B cell (primary cell): ENCODE results near the gene PLA2G6. TPM values are rescaled to one million over a fixed set of nuclear protein-coding genes. Genes with fewer than 3 reads are reported as not detected.

Source experiments
- ATAC-seq: fragments of 200-7000 bp; cut with Tn5 transposase; one replicate; pipeline ENCODE4 v1.10.0; 2021; ENCODE audit warnings: low read depth, mild to moderate bottlenecking, moderate number of reproducible peaks, moderate library complexity
- CTCF ChIA-PET: fragments of 350-600 bp; sonication (Branson Sonifier 250); formaldehyde crosslinking; loops from one replicate; lab custom pipeline; 2021; ENCODE audit warnings: antibody characterized with exemption, inconsistent platforms; lab: Charles Lee
- POLR2A ChIA-PET: fragments of 350-600 bp; sonication (Branson Sonifier 250); formaldehyde crosslinking; loops from one replicate; lab custom pipeline; 2021; ENCODE audit warnings: antibody characterized with exemption; lab: Charles Lee
- DNase-seq: peaks from one replicate; pipeline ENCODE4 v3.0.0; 2013
- H2AFZ ChIP-seq: 2 replicates; pipeline ENCODE4 v1.6.1; 2012; ENCODE audit warnings: mild to moderate bottlenecking, low read depth, low read length; ENCODE audit not compliant: insufficient read depth, poor library complexity, severe bottlenecking
- H3K27ac ChIP-seq, 2 donors: 1 replicate in 1 of 2; 2 replicates in 1 of 2; pipeline ENCODE4 v1.5.1; 2012 to 2013; ENCODE audit warnings: low read length in 2 of 2, mild to moderate bottlenecking in 2 of 2, moderate library complexity in 1 of 2
- H3K27me3 ChIP-seq, 4 experiments: fragments of 200-600 bp in 1 of 4; sonication (generic) in 1 of 4; replicated peaks in 1 of 4; 1 replicate in 2 of 4; 2 replicates in 2 of 4; pipeline versions ENCODE4 v1.6.1 to v1.7.0; 2013 to 2016; ENCODE audit warnings: low read length in 3 of 4, mild to moderate bottlenecking in 2 of 4, mixed read lengths in 1 of 4, moderate library complexity in 1 of 4; ENCODE audit not compliant: insufficient read depth in 4 of 4, control insufficient read depth in 3 of 4; ENCODE audit errors: control extremely low read depth in 1 of 4
- H3K36me3 ChIP-seq, 2 experiments: replicated peaks in 1 of 2; 1 replicate in 1 of 2; 2 replicates in 1 of 2; pipeline versions ENCODE4 v1.6.1 to v1.7.1; 2013; ENCODE audit warnings: low read length in 1 of 2; ENCODE audit not compliant: insufficient read depth in 2 of 2, control insufficient read depth in 1 of 2; ENCODE audit errors: control extremely low read depth in 1 of 2, extremely low read depth in 1 of 2
- H3K4me1 ChIP-seq, 2 donors: fragments of 200-600 bp in 1 of 2; sonication (generic) in 1 of 2; 1 replicate in 1 of 2; 2 replicates in 1 of 2; pipeline versions ENCODE4 v1.5.1 to v1.6.1; 2013 to 2017; ENCODE audit warnings: low read length in 2 of 2; ENCODE audit not compliant: control insufficient read depth in 2 of 2, insufficient read depth in 2 of 2
- H3K4me2 ChIP-seq: replicated peaks from 2 replicates; pipeline ENCODE3; 2012; ENCODE audit warnings: mild to moderate bottlenecking, low read depth, low read length; ENCODE audit not compliant: poor library complexity, severe bottlenecking
- H3K4me3 ChIP-seq, 5 experiments: fragments of 200-600 bp in 1 of 5; sonication (generic) in 1 of 5; 1 replicate in 3 of 5; 2 replicates in 2 of 5; pipeline versions ENCODE4 v1.5.1 to v1.7.0; 2011 to 2016; ENCODE audit warnings: low read length in 4 of 5, mild to moderate bottlenecking in 4 of 5, low read depth in 2 of 5, control low read depth in 1 of 5, moderate library complexity in 1 of 5; ENCODE audit not compliant: insufficient read depth in 1 of 5; ENCODE audit errors: control extremely low read depth in 1 of 5, extremely low read depth in 1 of 5
- H3K79me2 ChIP-seq: fragments of 200-600 bp; sonication (generic); one replicate; pipeline ENCODE4 v1.6.0; 2016; ENCODE audit warnings: low read length; ENCODE audit not compliant: control insufficient read depth, insufficient read depth
- H3K9ac ChIP-seq: fragments of 200-600 bp; sonication (generic); 2 replicates; pipeline ENCODE4 v1.6.1; 2017; ENCODE audit warnings: mild to moderate bottlenecking, low read length, moderate library complexity
- H3K9me3 ChIP-seq, 3 donors: one replicate each; pipeline versions ENCODE4 v1.6.1 to v1.7.1; 2013; ENCODE audit warnings: low read length in 2 of 3; ENCODE audit not compliant: control insufficient read depth in 2 of 3, insufficient read depth in 1 of 3; ENCODE audit errors: control extremely low read depth in 1 of 3
- H4K20me1 ChIP-seq: 2 replicates; pipeline ENCODE4 v1.6.0; 2012; ENCODE audit warnings: mild to moderate bottlenecking, low read length; ENCODE audit not compliant: insufficient read depth, control insufficient read depth, poor library complexity, severe bottlenecking
- H3K27ac Mint-ChIP-seq: one replicate; pipeline ENCODE4 v1.8.0; 2021; ENCODE audit warnings: mixed read lengths
- H3K27me3 Mint-ChIP-seq: one replicate; pipeline ENCODE4 v1.8.0; 2021; ENCODE audit warnings: mixed read lengths
- H3K4me1 Mint-ChIP-seq: one replicate; pipeline ENCODE4 v1.8.0; 2021; ENCODE audit warnings: mixed read lengths
- H3K4me3 Mint-ChIP-seq: one replicate; pipeline ENCODE4 v1.8.0; 2021; ENCODE audit warnings: mixed read lengths
- H3K9me3 Mint-ChIP-seq: one replicate; pipeline ENCODE4 v1.8.0; 2022; ENCODE audit warnings: mixed read lengths; ENCODE audit not compliant: insufficient read depth
- EZH2 ChIP-seq: IDR thresholded peaks from 2 replicates; pipeline ENCODE4 v1.6.1; 2012; ENCODE audit warnings: borderline replicate concordance, low read depth, mild to moderate bottlenecking, moderate library complexity, low read length; ENCODE audit not compliant: insufficient read depth, poor library complexity, severe bottlenecking
- WGBS: methylation state at CpG from one replicate; pipeline ENCODE4 v1.1.5; 2013; ENCODE audit warnings: missing lambda C conversion rate; ENCODE audit not compliant: insufficient coverage; 5-methylcytosine and 5-hydroxymethylcytosine counted together
- intact Hi-C: fragments of 100-400 bp; cut with micrococcal nuclease; formaldehyde crosslinking; loops from one replicate; pipeline ENCODE4 v1.10.0; 2022
- polyA plus RNA-seq: library from polyadenylated mRNA; depleted of rRNA; stranded (reverse); fragments of >200 nt; gene quantifications from 2 replicates; pipeline ENCODE4 v1.2.3, GENCODE V29; 2012
- total RNA-seq, 2 donors: library from RNA; stranded (reverse); fragments of 120-200 nt in 1 of 2; gene quantifications; 1 replicate in 1 of 2; 2 replicates in 1 of 2; pipeline versions ENCODE4 v1.2.3 to v1.2.4, GENCODE V29; 2013 to 2022
- TF ChIP-seq, protein P1 (sequence below): fragments of 200-600 bp; IDR thresholded peaks from one replicate; pipeline ENCODE4 v1.8.0; 2022; ENCODE audit warnings: antibody characterized with exemption, mild to moderate bottlenecking

PLA2G6 gene
- total and polyA plus RNA-seq, 2 donors (not counting 1 experiment from before 2014, with no cell fraction given) = 125 to 148 TPM

DNA sequence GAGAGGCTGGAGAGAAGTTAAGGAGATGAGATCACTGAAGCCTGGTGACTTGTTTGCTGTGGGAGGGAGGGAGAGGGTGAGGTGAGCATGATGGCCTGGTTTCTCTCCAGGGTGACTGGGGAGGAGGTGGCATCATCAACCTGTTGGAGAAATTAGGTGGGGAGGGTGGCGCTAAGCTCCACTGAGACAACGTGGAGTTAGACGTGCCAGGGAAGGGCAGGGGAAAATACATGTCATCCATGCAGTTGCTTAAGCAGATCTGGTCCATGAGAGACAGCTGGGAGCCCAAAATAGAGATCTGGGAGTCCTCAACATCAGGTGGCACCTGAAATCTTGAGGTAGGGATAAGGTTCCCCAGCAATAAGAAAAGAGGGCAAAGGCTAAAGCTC is 10.8 kb upstream of the PLA2G6 start:
- Mint-ChIP-seq H3K4me3 (no peak overlapping the region), H3K27ac (no peak overlapping the region), H3K4me1 (peaks cover 2% of the 10 kb centered on the region), H3K27me3 (peaks cover 21% of the 10 kb centered on the region), H3K9me3 (no peaks in the 10 kb centered on the region)
- H3K27me3 ChIP-seq = peaks cover 0 to 3% (median under 1%) of the 10 kb centered on the region in 4 experiments
- H3K79me2 ChIP-seq = no peaks in the 10 kb centered on the region
- no peak for ATAC-seq
- POLR2A ChIA-PET = interaction anchor here (0.8 kb wide), 1 partner anchor 10 kb away, joined by 3 read pairs; no protein-coding TSS in a partner anchor
- H3K27ac ChIP-seq = no peak overlapping the region
- H3K4me2 ChIP-seq = no peak overlapping the region
- TF ChIP-seq EZH2 = no peak
- TF ChIP-seq, protein P1, sequence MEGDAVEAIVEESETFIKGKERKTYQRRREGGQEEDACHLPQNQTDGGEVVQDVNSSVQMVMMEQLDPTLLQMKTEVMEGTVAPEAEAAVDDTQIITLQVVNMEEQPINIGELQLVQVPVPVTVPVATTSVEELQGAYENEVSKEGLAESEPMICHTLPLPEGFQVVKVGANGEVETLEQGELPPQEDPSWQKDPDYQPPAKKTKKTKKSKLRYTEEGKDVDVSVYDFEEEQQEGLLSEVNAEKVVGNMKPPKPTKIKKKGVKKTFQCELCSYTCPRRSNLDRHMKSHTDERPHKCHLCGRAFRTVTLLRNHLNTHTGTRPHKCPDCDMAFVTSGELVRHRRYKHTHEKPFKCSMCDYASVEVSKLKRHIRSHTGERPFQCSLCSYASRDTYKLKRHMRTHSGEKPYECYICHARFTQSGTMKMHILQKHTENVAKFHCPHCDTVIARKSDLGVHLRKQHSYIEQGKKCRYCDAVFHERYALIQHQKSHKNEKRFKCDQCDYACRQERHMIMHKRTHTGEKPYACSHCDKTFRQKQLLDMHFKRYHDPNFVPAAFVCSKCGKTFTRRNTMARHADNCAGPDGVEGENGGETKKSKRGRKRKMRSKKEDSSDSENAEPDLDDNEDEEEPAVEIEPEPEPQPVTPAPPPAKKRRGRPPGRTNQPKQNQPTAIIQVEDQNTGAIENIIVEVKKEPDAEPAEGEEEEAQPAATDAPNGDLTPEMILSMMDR = no peak
- H2AFZ ChIP-seq = no peak overlapping the region
- no peak overlapping the region for H3K4me3 ChIP-seq
- no peaks in the 10 kb centered on the region for H3K36me3 ChIP-seq
- H3K9ac ChIP-seq = no peak overlapping the region
- no peak for DNase-seq
- no peaks in the 10 kb centered on the region for H4K20me1 ChIP-seq
- WGBS = 100% methylated on average over 3 of the region's 3 CpGs
- no peaks in the 10 kb centered on the region for H3K9me3 ChIP-seq
- CTCF ChIA-PET = no interaction called here
- H3K4me1 ChIP-seq = no peaks in the 10 kb centered on the region
- intact Hi-C loops = no loop called here

DNA sequence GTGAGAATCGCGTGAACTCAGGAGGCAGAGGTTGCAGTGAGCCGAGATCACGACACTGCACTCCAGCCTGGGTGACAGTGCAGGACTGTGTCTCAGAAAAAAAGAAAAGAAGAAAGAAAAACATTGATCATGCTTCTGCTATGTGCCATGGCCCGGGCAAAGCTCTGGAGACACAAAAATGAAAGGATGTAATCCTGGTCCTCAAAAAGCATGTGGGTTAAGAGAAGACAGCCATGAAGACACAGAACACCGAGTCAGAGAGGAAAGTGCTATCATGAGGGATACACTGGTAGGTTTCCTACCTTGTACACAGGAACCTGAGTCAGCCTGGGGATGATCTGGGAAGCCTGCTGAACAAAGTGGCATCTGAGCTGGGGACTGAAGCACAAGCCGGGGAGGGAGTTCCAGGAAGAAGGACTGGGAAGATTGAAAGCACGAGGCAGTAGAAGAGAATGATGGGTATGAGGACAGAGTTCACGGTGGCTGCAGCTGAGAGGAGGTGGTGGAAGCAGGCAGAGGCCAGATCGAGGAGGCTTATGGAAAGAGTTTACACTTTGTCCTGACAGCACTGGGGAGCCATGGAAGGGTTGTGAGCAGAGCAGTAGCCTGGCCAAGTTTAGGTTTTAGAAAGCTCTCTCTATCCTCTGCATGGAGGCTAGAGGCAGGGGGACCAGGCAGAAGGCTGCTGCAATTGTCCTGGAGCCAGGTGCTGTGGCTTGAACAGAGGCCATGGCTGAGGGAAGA is 10.3 kb upstream of the PLA2G6 start:
- Histone ChIP-seq H3K27ac (no peak overlapping the region), H3K9ac (no peak overlapping the region), H3K4me3 (no peak overlapping the region), H3K79me2 (no peaks in the 10 kb centered on the region), H3K4me1 (no peaks in the 10 kb centered on the region), H3K9me3 (no peaks in the 10 kb centered on the region), H3K4me2 (no peak overlapping the region), H4K20me1 (no peaks in the 10 kb centered on the region), H3K36me3 (no peaks in the 10 kb centered on the region), H2AFZ (no peak overlapping the region), H3K27me3 (peaks cover 0 to 3% (median under 1%) of the 10 kb centered on the region in 4 experiments)
- Mint-ChIP-seq H3K4me1 (peaks cover 2% of the 10 kb centered on the region), H3K27me3 (peaks cover 22% of the 10 kb centered on the region), H3K9me3 (no peaks in the 10 kb centered on the region), H3K27ac (no peak overlapping the region), H3K4me3 (no peak overlapping the region)
- no peak for TF ChIP-seq EZH2
- TF ChIP-seq, protein P1 = no peak
- ChIA-PET POLR2A (no interaction called here), CTCF (no interaction called here)
- 87% methylated on average over 10 of the region's 10 CpGs for WGBS
- DNase-seq (no peak), ATAC-seq (no peak)
- intact Hi-C loops = no loop called here
